ENCODE results near the gene LARP6. TPM values are rescaled to one million over a fixed set of nuclear protein-coding genes. Genes with fewer than 3 reads are reported as not detected.
A peak's percentile ranks its signal among the peaks of the same experiment; 100 is the strongest.

Gene LARP6
- total RNA-seq, 1 experiment from 2014 or later: 35.9 TPM

DNA sequence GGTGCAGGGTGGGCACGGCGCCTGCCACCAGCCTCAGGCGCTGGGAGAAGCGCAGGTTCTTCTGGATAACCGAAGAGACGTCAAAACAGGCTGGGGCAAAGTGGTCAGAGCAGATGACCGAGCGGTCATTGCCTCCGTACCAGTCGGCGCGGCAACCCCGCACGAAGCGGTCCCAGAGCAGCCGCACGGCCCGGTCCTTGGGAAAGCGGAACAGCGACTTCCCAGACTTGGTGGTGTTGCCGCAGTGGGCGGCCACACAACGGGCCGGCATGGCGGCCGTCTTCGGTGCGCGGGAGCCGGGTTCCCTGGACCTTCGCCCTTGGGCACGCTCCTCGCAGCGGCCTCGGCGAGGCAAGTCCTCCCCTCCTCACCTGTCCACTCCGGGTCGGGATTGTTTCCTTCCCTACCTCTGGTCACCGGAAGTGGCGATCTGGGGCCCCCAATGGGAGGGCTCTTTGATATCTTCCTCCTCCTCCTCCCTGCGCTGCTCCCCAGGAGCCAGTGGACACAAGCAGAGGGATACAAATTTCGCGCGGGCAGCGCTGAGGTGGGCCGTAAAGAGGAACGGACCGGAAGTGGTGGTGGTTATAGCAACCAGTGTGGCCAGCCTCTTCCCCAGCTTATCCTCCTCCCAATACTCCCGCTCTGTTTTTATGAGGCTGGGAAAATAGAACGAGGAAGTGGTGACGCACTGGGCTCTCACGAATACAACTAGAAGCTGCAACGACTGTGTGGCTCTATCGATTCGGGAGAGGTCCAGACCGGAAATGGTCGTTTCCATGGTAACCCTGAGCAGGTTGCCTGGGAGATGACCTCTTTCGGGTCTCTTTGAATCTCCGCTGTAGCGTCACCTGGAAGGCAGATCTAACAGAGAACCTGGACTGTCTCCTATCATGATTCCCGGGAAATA is 38.3 kb upstream of the LARP6 start, which contains the start of the genes LRRC49 and THAP10:
TSS of gene LRRC49 (plus strand) at position 825 of the 910 bp plus-strand sequence. CDS start at position 894, 69 bp downstream.
TSS of gene THAP10 (minus strand) at position 432 of the 910 bp plus-strand sequence. CDS start at position 271, 161 bp downstream.
- Histone ChIP-seq H3K9me3 (ENCODE audit: control insufficient read depth in 1 of 2, insufficient read depth in 1 of 2, low read depth in 1 of 2, low read length in 2 of 2) (no peaks in the 10 kb centered on the region), H3K4me3 (replicated peaks in 1 of 2; ENCODE audit: low read depth in 1 of 2, low read length in 2 of 2) (peak within 1 kb of the TSS; percentile 77 to 85), H3K27ac (ENCODE audit: low read depth, low read length) (peak within 1 kb of the TSS; percentile 70), H2AFZ (ENCODE audit: low read depth, low read length, poor library complexity, severe bottlenecking) (peak within 1 kb of the TSS; percentile 95), H3K27me3 (ENCODE audit: insufficient read depth, low read length) (no peaks in the 10 kb centered on the region), H3K4me2 (ENCODE audit: low read length) (peak within 1 kb of the TSS; percentile 93), H3K9me2 (ENCODE audit: insufficient read depth) (no peaks in the 10 kb centered on the region), H3K79me2 (ENCODE audit: insufficient read depth, low read length) (peaks cover 13% of the 10 kb centered on the region; the same call in 1 of the 2 replicates), H3K36me3 (ENCODE audit: control insufficient read depth in 1 of 2, insufficient read depth in 2 of 2, low read length in 2 of 2) (no peaks in the 10 kb centered on the region), H3K4me1 (ENCODE audit: control insufficient read depth in 1 of 2, insufficient read depth in 2 of 2, low read length in 2 of 2) (peaks cover 12 to 21% of the 10 kb centered on the region in 2 experiments), H3K9ac (ENCODE audit: low read length) (peak within 1 kb of the TSS; percentile 78), H4K20me1 (ENCODE audit: insufficient read depth) (no peaks in the 10 kb centered on the region)
- intact Hi-C loops (cut with micrococcal nuclease): loop anchor here (2.0 to 10.0 kb wide), 2 partner anchors 223 to 549 kb away; partner anchors contain the start of gene THSD4
- ATAC-seq: peak; percentile 96
- peak; percentile 88 for DNase-seq (ENCODE audit: low read depth, low spot score)
- no TSS peak for BruUV-seq (replicated peaks)
- TF ChIP-seq RAD21 (IDR thresholded peaks at IDR 0.05; ENCODE audit: low read depth) (no peak), ZBTB33 (IDR thresholded peaks at IDR 0.05; ENCODE audit: extremely low read depth, insufficient replicate concordance, low read length) (peak; percentile 33), TCF7L2 (IDR thresholded peaks at IDR 0.05; ENCODE audit: borderline replicate concordance, extremely low read depth, insufficient read depth, insufficient read length) (peak; percentile 88), JUND (IDR thresholded peaks at IDR 0.05) (no peak), SP1 (IDR thresholded peaks at IDR 0.05; ENCODE audit: low read depth) (peak; percentile 68; the same call in 1 of the 2 replicates), CBX3 (IDR thresholded peaks at IDR 0.05; ENCODE audit: low read depth) (peak; percentile 75), POLR2A (IDR thresholded peaks at IDR 0.05; ENCODE audit: borderline replicate concordance, extremely low read depth, insufficient read depth, insufficient read length) (no peak), YY1 (IDR thresholded peaks at IDR 0.05; ENCODE audit: extremely low read depth, insufficient replicate concordance, low read depth, low read length) (peak; percentile 65), SRF (IDR thresholded peaks at IDR 0.05; ENCODE audit: low read depth) (peak; percentile 52), EZH2phosphoT487 (IDR thresholded peaks at IDR 0.05; ENCODE audit: borderline replicate concordance) (no peak), SIN3A (IDR thresholded peaks at IDR 0.05; ENCODE audit: low read depth) (0 out of 2 replicates have a peak, but pooled peaks have one; percentile 88), CEBPB (IDR thresholded peaks at IDR 0.05; ENCODE audit: low read depth) (no peak), POLR2AphosphoS5 (IDR thresholded peaks at IDR 0.05; ENCODE audit: low read depth, low read length) (peak; percentile 64), MAX (IDR thresholded peaks at IDR 0.05) (peak; percentile 60), ZFX (IDR thresholded peaks at IDR 0.05) (peak; percentile 36; the same call in 1 of the 2 replicates), FOSL1 (IDR thresholded peaks at IDR 0.05; ENCODE audit: low read depth) (no peak)
- TF ChIP-seq, protein P1, sequence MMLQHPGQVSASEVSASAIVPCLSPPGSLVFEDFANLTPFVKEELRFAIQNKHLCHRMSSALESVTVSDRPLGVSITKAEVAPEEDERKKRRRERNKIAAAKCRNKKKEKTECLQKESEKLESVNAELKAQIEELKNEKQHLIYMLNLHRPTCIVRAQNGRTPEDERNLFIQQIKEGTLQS (IDR thresholded peaks at IDR 0.05): no peak
- ChIA-PET CTCF (interaction anchor here (1.1 kb wide), 2 partner anchors 18 to 80 kb away, joined by 3 read pairs; no protein-coding TSS in a partner anchor), RAD21 (ENCODE audit: low non-redundant PET in 1 of 2, low total read pairs in 2 of 2, uncharacterized antibody in 2 of 2, unreplicated experiment in 2 of 2) (no interaction called here), POLR2A (no interaction called here)

Data from HCT116 (cell line).